PC-9 (cell line): ENCODE results near the gene CMSS1. TPM values are rescaled to one million over a fixed set of nuclear protein-coding genes. Genes with fewer than 3 reads are reported as not detected.

Experiments used
- BruUV-seq: library from RNA; stranded (reverse); fragments of 400-500 nt; replicated peaks from 2 replicates; lab custom pipeline; 2021; lab: Mats Ljungman, UMichigan
- CTCF ChIA-PET: fragments of 300-600 bp; sonication (Branson Sonifier 250); formaldehyde crosslinking; loops from one replicate; lab custom pipeline; 2022; ENCODE audit warnings: antibody characterized with exemption; lab: Charles Lee
- POLR2A ChIA-PET: fragments of 300-600 bp; sonication (Branson Sonifier 250); formaldehyde crosslinking; loops from one replicate; lab custom pipeline; 2022; ENCODE audit warnings: antibody characterized with exemption; ENCODE audit not compliant: unreplicated experiment; lab: Charles Lee
- DNase-seq, 2 experiments: peaks; one replicate each; pipeline versions ENCODE4 v3.0.0 to v3.0.0-alpha.2; 2015 to 2022; ENCODE audit warnings: mixed read lengths in 1 of 2
- H2AFZ ChIP-seq: fragments of 200-600 bp; sonication (generic); 2 replicates; pipeline ENCODE4 v1.8.1; 2017; ENCODE audit warnings: antibody characterized with exemption
- H3F3A ChIP-seq: fragments of 200-600 bp; sonication (generic); 2 replicates; pipeline ENCODE4 v1.8.1; 2017; ENCODE audit warnings: antibody characterized with exemption, mild to moderate bottlenecking, low read depth; ENCODE audit not compliant: insufficient read depth
- H3K27ac ChIP-seq: fragments of 200-600 bp; sonication (generic); 2 replicates; pipeline ENCODE4 v1.6.1; 2016; ENCODE audit warnings: mixed run types
- H3K27me3 ChIP-seq: fragments of 200-600 bp; sonication (generic); 2 replicates; pipeline ENCODE4 v1.6.1; 2016; ENCODE audit warnings: low read depth, mixed run types; ENCODE audit not compliant: insufficient read depth
- H3K36me3 ChIP-seq: fragments of 200-600 bp; sonication (generic); 2 replicates; pipeline ENCODE4 v1.6.1; 2016; ENCODE audit warnings: low read depth, mixed run types
- H3K4me1 ChIP-seq: fragments of 200-600 bp; sonication (generic); replicated peaks from 2 replicates; pipeline ENCODE4 v1.6.1; 2016; ENCODE audit warnings: mixed run types; ENCODE audit not compliant: insufficient read depth
- H3K4me2 ChIP-seq: fragments of 200-600 bp; sonication (generic); 2 replicates; pipeline ENCODE4 v1.6.1; 2017; ENCODE audit warnings: mixed run types
- H3K4me3 ChIP-seq: fragments of 200-600 bp; sonication (generic); 2 replicates; pipeline ENCODE4 v1.6.1; 2016; ENCODE audit warnings: mixed run types
- H3K79me2 ChIP-seq: fragments of 200-600 bp; sonication (generic); 2 replicates; pipeline ENCODE4 v1.6.1; 2017; ENCODE audit warnings: low read depth, mixed run types
- H3K9me2 ChIP-seq: fragments of 200-600 bp; sonication (generic); 2 replicates; pipeline ENCODE4 v1.8.1; 2017; ENCODE audit warnings: mild to moderate bottlenecking; ENCODE audit not compliant: insufficient read depth
- H3K9me3 ChIP-seq: fragments of 200-600 bp; sonication (generic); 2 replicates; pipeline ENCODE4 v1.8.1; 2016; ENCODE audit warnings: low read depth; ENCODE audit not compliant: insufficient read depth
- H4K20me1 ChIP-seq: fragments of 200-600 bp; sonication (generic); 2 replicates; pipeline ENCODE4 v1.8.1; 2017; ENCODE audit not compliant: insufficient read depth
- EZH2 ChIP-seq: fragments of 200-600 bp; sonication (generic); IDR thresholded peaks from 2 replicates; pipeline ENCODE4 v1.8.0; 2017; ENCODE audit warnings: antibody characterized with exemption, low read depth
- intact Hi-C: fragments of 100-400 bp; cut with micrococcal nuclease; formaldehyde crosslinking; loops from one replicate; pipeline ENCODE4 v1.10.0; 2022; ENCODE audit not compliant: unreplicated experiment
- total RNA-seq: library from RNA; stranded (reverse); gene quantifications from 2 replicates; pipeline ENCODE4 v1.2.3, GENCODE V29; 2021
- TF ChIP-seq, protein P1 (sequence below): fragments of 200-600 bp; sonication (generic); conservative IDR thresholded peaks from 2 replicates; pipeline ENCODE4 v1.6.1; 2017; ENCODE audit warnings: mixed run types, antibody characterized with exemption, mild to moderate bottlenecking, moderate library complexity

The CMSS1 gene
- total RNA-seq, 1 experiment from 2014 or later = 98.9 TPM

GRCh38 chr3:100175637-100176280, 358.1 kb downstream of the CMSS1 start:
- no TSS peak for BruUV-seq
- Histone ChIP-seq H3K79me2 (no peaks in the 10 kb centered on the region), H3K4me2 (no peak overlapping the region), H2AFZ (no peak overlapping the region), H3K9me3 (peaks cover 13% of the 10 kb centered on the region; the same call in 1 of the 2 replicates), H3K27me3 (no peaks in the 10 kb centered on the region), H3F3A (no peaks in the 10 kb centered on the region), H4K20me1 (no peaks in the 10 kb centered on the region), H3K9me2 (no peaks in the 10 kb centered on the region), H3K4me1 (0 out of 2 replicates have a peak, but pooled peaks cover 10% of the 10 kb centered on the region), H3K4me3 (no peak overlapping the region), H3K27ac (no peak overlapping the region), H3K36me3 (peaks cover 16% of the 10 kb centered on the region)
- DNase-seq = no peak
- ChIA-PET POLR2A (no interaction called here), CTCF (no interaction called here)
- TF ChIP-seq, protein P1, sequence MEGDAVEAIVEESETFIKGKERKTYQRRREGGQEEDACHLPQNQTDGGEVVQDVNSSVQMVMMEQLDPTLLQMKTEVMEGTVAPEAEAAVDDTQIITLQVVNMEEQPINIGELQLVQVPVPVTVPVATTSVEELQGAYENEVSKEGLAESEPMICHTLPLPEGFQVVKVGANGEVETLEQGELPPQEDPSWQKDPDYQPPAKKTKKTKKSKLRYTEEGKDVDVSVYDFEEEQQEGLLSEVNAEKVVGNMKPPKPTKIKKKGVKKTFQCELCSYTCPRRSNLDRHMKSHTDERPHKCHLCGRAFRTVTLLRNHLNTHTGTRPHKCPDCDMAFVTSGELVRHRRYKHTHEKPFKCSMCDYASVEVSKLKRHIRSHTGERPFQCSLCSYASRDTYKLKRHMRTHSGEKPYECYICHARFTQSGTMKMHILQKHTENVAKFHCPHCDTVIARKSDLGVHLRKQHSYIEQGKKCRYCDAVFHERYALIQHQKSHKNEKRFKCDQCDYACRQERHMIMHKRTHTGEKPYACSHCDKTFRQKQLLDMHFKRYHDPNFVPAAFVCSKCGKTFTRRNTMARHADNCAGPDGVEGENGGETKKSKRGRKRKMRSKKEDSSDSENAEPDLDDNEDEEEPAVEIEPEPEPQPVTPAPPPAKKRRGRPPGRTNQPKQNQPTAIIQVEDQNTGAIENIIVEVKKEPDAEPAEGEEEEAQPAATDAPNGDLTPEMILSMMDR = no peak
- no peak for TF ChIP-seq EZH2
- intact Hi-C loops = no loop called here

DNA sequence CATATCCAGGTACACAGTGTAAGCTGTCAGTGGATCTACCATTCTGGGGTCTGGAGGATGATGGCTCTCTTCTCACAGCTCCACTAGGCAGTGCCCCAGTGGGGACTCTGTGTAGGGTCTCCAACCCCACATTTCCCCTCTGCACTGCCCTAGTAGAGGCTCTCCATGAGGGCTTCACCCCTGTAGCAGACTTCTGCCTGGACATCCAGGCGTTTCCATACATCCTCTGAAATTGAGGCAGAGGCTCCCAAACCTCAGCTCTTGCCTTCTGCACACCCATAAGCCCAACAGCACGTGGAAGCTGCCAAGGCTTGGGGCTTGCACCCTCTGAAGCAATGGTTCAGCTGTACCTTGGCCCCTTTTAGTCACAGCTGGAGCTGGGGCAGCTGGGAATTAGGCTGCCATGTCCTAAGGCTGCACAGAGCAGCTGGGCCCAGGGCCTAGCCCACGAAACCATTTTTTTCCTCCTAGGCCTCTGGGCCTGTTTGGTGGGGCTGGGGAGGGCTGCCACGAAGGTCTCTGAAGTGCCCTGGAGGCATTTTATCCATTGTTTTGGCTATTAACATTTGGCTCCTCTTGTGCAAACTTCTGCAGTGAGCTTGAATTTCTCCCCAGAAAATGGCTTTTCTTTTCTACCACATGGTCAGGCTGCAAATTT, 362.2 kb downstream of the CMSS1 start:
- no peaks in the 10 kb centered on the region for H3K27me3 ChIP-seq
- H3K27ac ChIP-seq = no peak overlapping the region
- no peaks in the 10 kb centered on the region for H3K79me2 ChIP-seq
- peaks cover 13% of the 10 kb centered on the region; the same call in 1 of the 2 replicates for H3K9me3 ChIP-seq
- 0 out of 2 replicates have a peak, but pooled peaks cover 4% of the 10 kb centered on the region for H3K9me2 ChIP-seq
- H2AFZ ChIP-seq = no peak overlapping the region
- H3K36me3 ChIP-seq = peaks cover 5% of the 10 kb centered on the region
- no peak for DNase-seq
- no peak for TF ChIP-seq EZH2
- TF ChIP-seq, protein P1 = no peak
- no peak overlapping the region for H3K4me3 ChIP-seq
- BruUV-seq = no TSS peak
- H3K4me2 ChIP-seq = no peak overlapping the region
- no peaks in the 10 kb centered on the region for H3K4me1 ChIP-seq
- no peaks in the 10 kb centered on the region for H3F3A ChIP-seq
- CTCF ChIA-PET = no interaction called here
- no peaks in the 10 kb centered on the region for H4K20me1 ChIP-seq
- intact Hi-C loops = loop anchor here (10.0 kb wide), 1 partner anchor 65 kb away; no protein-coding TSS in a partner anchor
- POLR2A ChIA-PET = no interaction called here

GRCh38 chr3:100183608-100184125, 366.0 kb downstream of the CMSS1 start:
- no peaks in the 10 kb centered on the region for H3F3A ChIP-seq
- TF ChIP-seq EZH2 = no peak
- TF ChIP-seq, protein P1 = no peak
- H3K27ac ChIP-seq = no peak overlapping the region
- no peaks in the 10 kb centered on the region for H4K20me1 ChIP-seq
- H3K4me1 ChIP-seq = no peaks in the 10 kb centered on the region; the same call in 1 of the 2 replicates
- H3K36me3 ChIP-seq = no peaks in the 10 kb centered on the region; the same call in 1 of the 2 replicates
- no TSS peak for BruUV-seq
- POLR2A ChIA-PET = no interaction called here
- H3K27me3 ChIP-seq = no peaks in the 10 kb centered on the region
- no peaks in the 10 kb centered on the region for H3K79me2 ChIP-seq
- no peak for DNase-seq
- H3K4me2 ChIP-seq = no peak overlapping the region
- peaks cover 13% of the 10 kb centered on the region; the same call in 1 of the 2 replicates for H3K9me3 ChIP-seq
- CTCF ChIA-PET = no interaction called here
- H2AFZ ChIP-seq = no peak overlapping the region
- intact Hi-C loops = loop anchor here (10.0 kb wide), 1 partner anchor 61 kb away; no protein-coding TSS in a partner anchor
- 0 out of 2 replicates have a peak, but pooled peaks cover 4% of the 10 kb centered on the region for H3K9me2 ChIP-seq
- H3K4me3 ChIP-seq = no peak overlapping the region
